Mesodermal cell (in vitro differentiated cells): ENCODE measurements around the gene ZCCHC2.

Experiments
- H3K27ac ChIP-seq: 2 replicates; pipeline ENCODE4 v1.7.0; 2013; ENCODE audit warnings: mild to moderate bottlenecking, low read depth, low read length, moderate library complexity; ENCODE audit not compliant: severe bottlenecking
- H3K36me3 ChIP-seq: 2 replicates; pipeline ENCODE4 v1.7.1; 2013; ENCODE audit warnings: mild to moderate bottlenecking, low read length, moderate library complexity; ENCODE audit not compliant: control insufficient read depth, insufficient read depth
- H3K4me1 ChIP-seq: one replicate; pipeline ENCODE4 v1.7.1; 2013; ENCODE audit warnings: mild to moderate bottlenecking, low read length; ENCODE audit not compliant: insufficient read depth, control insufficient read depth, poor library complexity, severe bottlenecking
- H3K4me3 ChIP-seq: 2 replicates; pipeline ENCODE4 v1.7.0; 2013; ENCODE audit warnings: low read length, control low read depth, mild to moderate bottlenecking; ENCODE audit not compliant: insufficient read depth, poor library complexity, severe bottlenecking; ENCODE audit errors: extremely low read depth
- H3K9me3 ChIP-seq: 2 replicates; pipeline ENCODE4 v1.7.1; 2013; ENCODE audit warnings: mild to moderate bottlenecking, low read length, moderate library complexity; ENCODE audit not compliant: control insufficient read depth
- WGBS, 2 experiments: methylation state at CpG; one replicate each; pipeline ENCODE4 v1.1.5; 2013; ENCODE audit warnings: missing lambda C conversion rate in 2 of 2; ENCODE audit not compliant: insufficient coverage in 2 of 2; 5-methylcytosine and 5-hydroxymethylcytosine counted together

The ZCCHC2 gene

DNA sequence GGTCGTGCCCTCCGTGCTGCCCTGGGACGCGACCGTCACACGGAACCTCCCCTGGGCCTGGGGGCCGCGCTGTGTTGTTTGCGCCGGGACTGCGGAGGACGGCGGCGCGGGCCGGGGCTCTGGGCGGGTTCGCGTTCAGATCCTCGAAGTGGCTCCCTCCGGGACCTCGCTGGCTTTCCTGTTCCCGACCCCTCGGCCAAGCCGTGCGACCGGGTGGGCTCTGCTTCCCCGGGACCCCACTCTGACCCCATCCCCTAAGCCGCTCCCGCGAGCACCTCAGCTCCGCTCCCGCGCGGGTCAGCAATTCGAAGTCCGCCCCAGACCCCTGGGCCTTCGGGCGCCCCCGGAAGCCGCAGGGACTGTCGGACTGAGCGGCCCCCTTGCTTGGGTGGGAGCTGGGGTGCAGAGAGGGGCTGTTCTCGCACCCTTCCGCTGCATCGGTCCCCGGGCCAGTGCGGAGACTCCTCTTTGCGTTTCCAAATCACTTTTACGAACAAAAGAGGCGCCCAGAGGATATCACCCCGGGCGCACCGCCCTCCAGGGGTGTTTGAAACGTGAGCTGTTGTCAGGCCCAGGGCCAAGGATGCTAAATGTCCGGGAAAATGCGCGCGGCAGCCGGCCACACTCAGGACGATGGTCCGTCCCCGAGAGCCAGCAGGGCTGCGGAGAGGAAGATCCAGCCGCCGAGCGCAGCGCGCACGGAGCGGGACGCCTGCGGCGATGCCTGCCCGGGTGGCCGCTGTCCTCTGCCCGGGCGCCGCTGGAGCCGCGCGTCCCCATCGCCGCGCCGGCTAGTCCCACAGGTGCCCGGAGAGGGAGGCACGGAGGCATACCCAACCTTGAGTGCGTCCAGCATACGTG lies 73.5 kb downstream of the ZCCHC2 start:
- H3K4me3 ChIP-seq, result peak overlapping the region; percentile 44
- H3K9me3 ChIP-seq, result no peaks in the 10 kb centered on the region
- 2% methylated on average over 73 to 74 of the region's 90 CpGs for WGBS, 2 experiments
- no peaks in the 10 kb centered on the region for H3K36me3 ChIP-seq
- H3K4me1 ChIP-seq, result no peaks in the 10 kb centered on the region
- H3K27ac ChIP-seq, result no peak overlapping the region

DNA sequence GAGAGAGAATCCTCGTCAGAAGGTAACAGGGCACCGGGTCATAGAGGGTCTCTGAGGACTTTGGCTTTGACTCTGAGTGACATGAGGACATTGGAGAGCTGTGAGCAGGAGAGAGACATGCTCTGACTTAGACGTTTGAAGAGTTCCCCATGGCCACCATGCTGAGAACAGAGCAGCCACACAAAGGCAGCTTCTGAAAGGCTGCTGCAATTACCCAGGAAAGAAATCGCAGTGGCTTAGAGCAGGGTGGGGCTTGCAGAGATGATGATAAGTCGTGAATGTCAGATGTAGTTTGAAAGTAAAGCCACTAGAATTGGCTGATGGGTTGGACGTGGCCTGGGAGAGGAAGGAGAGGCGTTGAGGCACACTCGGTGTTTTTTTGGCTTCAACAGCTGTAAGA lies 79.0 kb downstream of the ZCCHC2 start:
- H3K4me1 ChIP-seq, result peaks cover 11% of the 10 kb centered on the region
- H3K9me3 ChIP-seq, result no peaks in the 10 kb centered on the region
- H3K4me3 ChIP-seq, result no peak overlapping the region
- H3K27ac ChIP-seq, result no peak overlapping the region
- 79 to 83% methylated on average over 8 of the region's 8 CpGs for WGBS, 2 experiments
- no peaks in the 10 kb centered on the region for H3K36me3 ChIP-seq

DNA sequence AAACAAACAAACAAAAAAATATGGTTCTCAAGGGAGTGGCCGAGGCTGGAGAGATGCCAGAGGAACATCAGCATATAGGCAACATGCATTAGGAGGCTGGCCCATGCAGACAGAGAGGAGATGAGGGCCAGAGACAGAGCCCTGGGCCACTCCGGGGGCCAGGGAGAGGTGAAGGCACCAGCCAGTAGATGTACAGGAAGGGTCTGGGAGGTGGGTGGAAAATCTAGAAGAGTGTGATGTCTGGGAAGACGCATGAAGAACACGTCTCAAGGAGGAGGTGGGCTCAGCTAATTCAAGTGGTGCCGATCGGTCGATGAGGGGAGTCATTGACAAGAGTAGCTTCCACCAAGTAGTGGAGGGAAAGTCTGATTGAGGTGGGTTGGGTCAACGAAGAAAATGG lies 79.9 kb downstream of the ZCCHC2 start:
- H3K27ac ChIP-seq, result no peak overlapping the region
- H3K9me3 ChIP-seq, result no peaks in the 10 kb centered on the region
- WGBS, 2 experiments, result 93 to 96% methylated on average over 8 of the region's 8 CpGs
- peaks cover 11% of the 10 kb centered on the region for H3K4me1 ChIP-seq
- no peak overlapping the region for H3K4me3 ChIP-seq
- H3K36me3 ChIP-seq, result no peaks in the 10 kb centered on the region

DNA sequence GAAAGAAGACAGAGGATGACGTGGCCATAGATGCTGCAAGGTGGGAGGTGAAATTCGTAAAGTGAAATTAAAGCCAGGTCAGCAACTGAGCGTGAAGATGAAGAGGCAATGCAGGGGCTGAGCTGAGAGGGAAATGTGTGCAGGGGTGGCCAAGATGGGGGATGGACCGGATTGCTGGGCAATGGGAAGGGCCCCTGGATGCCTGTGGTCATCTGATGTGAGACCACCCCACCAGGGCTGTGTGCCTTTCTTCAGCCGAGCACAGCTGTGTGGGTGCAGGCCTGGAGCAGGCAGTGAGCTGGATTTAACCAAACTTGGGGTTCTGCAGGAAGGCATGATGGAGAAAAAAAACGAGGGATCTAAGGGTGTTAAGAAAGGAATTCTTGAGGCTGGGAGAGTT lies 80.4 kb downstream of the ZCCHC2 start:
- H3K4me3 ChIP-seq, result no peak overlapping the region
- peaks cover 11% of the 10 kb centered on the region for H3K4me1 ChIP-seq

DNA sequence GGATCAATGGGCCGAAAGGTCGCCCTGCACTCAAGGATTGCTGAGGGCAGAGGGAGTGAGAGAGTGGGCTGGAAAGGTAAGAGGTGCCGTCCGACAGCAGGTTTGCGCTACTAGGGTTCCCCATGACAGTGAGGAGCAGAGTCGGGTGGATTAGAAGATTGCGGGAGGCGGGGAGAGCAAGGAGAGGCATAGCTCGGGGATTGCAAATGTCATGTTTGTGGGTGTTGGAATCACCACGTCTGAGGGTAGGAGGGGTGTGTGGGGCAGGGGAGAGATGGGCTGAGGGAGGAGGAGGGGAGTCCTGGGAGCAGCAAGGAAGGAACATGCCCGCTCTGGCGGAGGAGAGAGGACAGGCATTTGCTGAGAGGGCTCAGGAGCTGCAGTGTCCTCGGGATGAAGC lies 81.2 kb downstream of the ZCCHC2 start:
- 89 to 90% methylated on average over 13 of the region's 13 CpGs for WGBS, 2 experiments
- H3K27ac ChIP-seq, result no peak overlapping the region

More for the DNA sequence above, 80.4 kb downstream of the ZCCHC2 start:
- H3K27ac ChIP-seq, result no peak overlapping the region
- H3K36me3 ChIP-seq, result no peaks in the 10 kb centered on the region
- no peaks in the 10 kb centered on the region for H3K9me3 ChIP-seq
- WGBS, 2 experiments, result 83 to 85% methylated on average over 6 of the region's 6 CpGs

DNA sequence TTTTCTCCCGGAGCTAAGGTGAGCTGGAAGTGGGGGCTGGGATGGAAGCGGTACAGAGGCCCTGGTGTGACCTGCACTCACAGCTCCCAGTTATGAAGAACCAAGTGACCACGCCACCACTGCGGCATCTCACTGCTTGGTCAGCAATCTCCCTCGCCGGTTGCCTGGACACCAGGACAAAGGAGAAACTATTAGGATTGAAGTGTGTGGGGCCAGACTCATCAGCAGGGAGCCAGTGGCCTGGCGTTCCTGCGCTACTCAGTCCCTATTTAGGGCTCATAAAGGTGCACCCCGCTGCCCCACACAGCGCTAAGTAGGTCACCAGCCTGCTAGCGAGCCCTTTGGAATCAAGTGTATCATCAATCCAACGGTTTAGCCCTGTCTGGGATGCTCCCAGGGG lies 82.9 kb downstream of the ZCCHC2 start:
- Histone ChIP-seq H3K36me3 (no peaks in the 10 kb centered on the region), H3K4me1 (peaks cover 20% of the 10 kb centered on the region), H3K4me3 (no peak overlapping the region), H3K9me3 (no peaks in the 10 kb centered on the region), H3K27ac (peak overlapping the region; percentile 78)
- 71 to 83% methylated on average over 12 of the region's 12 CpGs for WGBS, 2 experiments

More for the DNA sequence above, 81.2 kb downstream of the ZCCHC2 start:
- H3K36me3 ChIP-seq, result no peaks in the 10 kb centered on the region
- peaks cover 11% of the 10 kb centered on the region for H3K4me1 ChIP-seq
- no peaks in the 10 kb centered on the region for H3K9me3 ChIP-seq
- no peak overlapping the region for H3K4me3 ChIP-seq

DNA sequence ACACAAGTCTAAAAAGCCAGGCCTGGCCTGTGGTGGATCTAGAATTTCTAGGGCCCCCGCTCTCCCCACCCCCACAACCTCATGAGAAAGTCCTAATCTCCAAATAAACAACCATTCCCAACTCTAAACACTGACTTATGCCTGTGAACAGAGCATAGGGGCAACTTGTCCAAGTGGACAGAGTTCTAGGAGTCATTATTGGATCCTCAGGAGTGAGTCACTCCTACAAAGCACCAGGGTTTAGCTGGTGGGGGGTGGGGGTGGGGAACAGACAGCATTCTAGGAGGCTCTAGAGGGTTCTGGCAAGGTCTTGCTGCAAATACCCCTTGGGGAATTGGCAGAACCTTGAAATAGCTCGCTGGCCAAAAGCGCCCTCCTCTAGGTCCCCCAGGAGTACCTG lies 83.3 kb downstream of the ZCCHC2 start:
- Histone ChIP-seq H3K9me3 (no peaks in the 10 kb centered on the region), H3K4me1 (peaks cover 24% of the 10 kb centered on the region), H3K36me3 (no peaks in the 10 kb centered on the region), H3K4me3 (no peak overlapping the region), H3K27ac (peak overlapping the region; percentile 78)
- 83 to 85% methylated on average over 2 of the region's 3 CpGs for WGBS, 2 experiments

DNA sequence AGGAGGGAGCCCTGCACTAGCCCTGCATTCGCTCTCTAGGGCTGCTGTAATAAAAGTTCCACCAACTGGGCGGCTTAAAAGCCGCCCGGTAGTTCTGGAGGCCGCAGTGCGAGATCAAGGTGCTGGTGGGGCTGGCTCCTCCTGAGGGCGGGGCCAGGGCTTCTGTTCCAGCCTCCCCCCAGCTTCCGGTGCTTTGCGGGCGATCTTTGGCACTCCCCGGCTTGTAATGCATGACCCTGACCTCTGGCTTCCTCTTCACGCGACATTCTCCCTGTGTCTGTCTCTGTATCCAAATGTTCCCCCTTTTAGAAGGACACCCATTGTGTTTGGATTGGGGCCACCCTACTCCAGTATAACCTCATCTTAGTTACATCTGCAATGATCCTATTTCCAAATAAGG lies 84.5 kb downstream of the ZCCHC2 start:
- Histone ChIP-seq H3K36me3 (no peaks in the 10 kb centered on the region), H3K9me3 (no peaks in the 10 kb centered on the region), H3K4me3 (no peak overlapping the region), H3K4me1 (peaks cover 35% of the 10 kb centered on the region), H3K27ac (no peak overlapping the region)
- 95 to 96% methylated on average over 11 to 12 of the region's 13 CpGs for WGBS, 2 experiments

DNA sequence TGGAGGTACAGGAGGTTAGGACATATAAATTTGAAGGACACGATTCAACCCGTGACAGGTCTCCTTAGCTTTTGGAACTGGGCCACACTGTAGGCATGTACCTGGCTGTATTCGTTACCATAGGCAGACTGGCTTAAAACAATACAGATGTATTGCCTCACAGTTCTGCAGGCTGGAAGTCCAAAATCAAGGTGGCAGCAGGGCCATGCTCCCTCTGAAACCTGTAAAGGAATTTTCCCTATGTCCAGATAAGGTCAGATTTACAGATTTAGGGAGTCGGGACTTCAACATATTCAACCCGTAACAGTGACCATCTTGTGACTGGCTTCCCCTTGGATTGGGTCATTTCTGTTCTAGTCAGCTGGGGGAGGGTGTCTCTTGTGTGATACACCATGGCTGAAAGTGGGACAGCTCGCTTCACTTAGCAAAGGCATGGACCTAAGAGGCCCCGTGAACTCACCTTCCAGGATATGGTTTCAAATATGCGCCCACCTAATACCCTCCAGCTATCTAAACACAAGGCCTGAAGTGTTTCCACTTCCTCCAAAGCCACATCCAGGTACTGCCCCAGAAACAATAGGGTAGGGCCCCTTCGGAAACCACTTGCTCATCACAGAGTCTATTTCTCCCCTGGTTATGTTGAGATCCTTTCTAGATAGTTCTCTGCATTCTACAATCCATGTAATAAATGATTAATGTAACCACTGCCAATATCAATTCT lies 85.0 kb downstream of the ZCCHC2 start:
- no peaks in the 10 kb centered on the region for H3K36me3 ChIP-seq
- no peak overlapping the region for H3K27ac ChIP-seq
- H3K4me3 ChIP-seq, result no peak overlapping the region
- peaks cover 35% of the 10 kb centered on the region for H3K4me1 ChIP-seq
- 89 to 98% methylated on average over 7 to 9 of the region's 9 CpGs for WGBS, 2 experiments
- H3K9me3 ChIP-seq, result no peaks in the 10 kb centered on the region

DNA sequence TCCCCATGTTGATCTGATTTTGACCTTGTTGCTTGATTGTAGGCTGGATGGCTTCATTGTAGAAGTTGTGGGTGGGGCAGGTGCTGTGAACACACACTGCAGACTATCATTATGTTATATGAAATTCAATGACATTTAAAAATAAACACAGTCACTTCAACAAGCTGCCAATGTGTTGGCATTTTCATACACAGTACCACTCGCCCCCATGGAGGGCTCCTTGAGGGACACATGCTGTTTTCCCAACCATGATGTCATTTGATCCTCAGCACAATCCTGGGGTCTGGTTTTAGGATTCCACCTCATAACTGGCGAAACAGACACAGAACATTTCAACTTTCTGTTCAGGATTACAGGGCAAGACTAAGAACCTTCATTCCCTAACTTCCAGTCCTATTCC lies 86.9 kb downstream of the ZCCHC2 start:
- Histone ChIP-seq H3K4me1 (peaks cover 35% of the 10 kb centered on the region), H3K4me3 (no peak overlapping the region), H3K27ac (no peak overlapping the region), H3K36me3 (no peaks in the 10 kb centered on the region), H3K9me3 (no peaks in the 10 kb centered on the region)
- 67 to 95% methylated on average over 1 to 2 of the region's 2 CpGs for WGBS, 2 experiments

DNA sequence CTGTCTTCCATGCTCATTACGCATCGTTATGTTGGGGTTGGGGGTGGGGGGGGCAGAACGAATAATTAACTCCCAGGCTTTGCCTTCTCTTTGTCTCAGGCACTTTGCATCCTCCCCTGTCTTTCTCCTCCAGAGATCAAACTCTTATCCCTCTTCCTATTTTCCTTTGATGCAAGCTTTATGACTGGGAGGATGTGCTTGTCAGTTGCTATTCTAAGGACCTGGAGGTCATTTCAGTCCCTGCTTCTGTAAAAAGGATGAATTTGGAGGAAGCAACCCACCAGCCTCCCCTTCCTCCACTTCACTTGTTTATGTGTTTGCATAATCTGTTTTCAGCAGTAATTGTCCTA lies 87.5 kb downstream of the ZCCHC2 start:
- no peak overlapping the region for H3K4me3 ChIP-seq
- peaks cover 35% of the 10 kb centered on the region for H3K4me1 ChIP-seq
- H3K36me3 ChIP-seq, result no peaks in the 10 kb centered on the region
- H3K9me3 ChIP-seq, result no peaks in the 10 kb centered on the region
- WGBS, 2 experiments, result 70% methylated on average over 2 of the region's 3 CpGs; no CpG with 5 or more reads in 1 of the 2 experiments
- H3K27ac ChIP-seq, result no peak overlapping the region
